Liver (tissue), 9 donors: ENCODE data around the gene IFI27L1. TPM values are rescaled to one million over a fixed set of nuclear protein-coding genes. Genes with fewer than 3 reads are reported as not detected.

Experiments
- DNase-seq: peaks from one replicate; pipeline ENCODE4 v3.0.0-alpha.2; 2017; ENCODE audit warnings: low spot score
- H3K27ac ChIP-seq, 2 donors: one replicate each; pipeline ENCODE4 v1.7.0; 2013; ENCODE audit warnings: inconsistent platforms in 2 of 2, low read length in 2 of 2, control low read depth in 1 of 2, low read depth in 1 of 2, mild to moderate bottlenecking in 1 of 2
- H3K27me3 ChIP-seq, 4 donors: one replicate each; pipeline versions ENCODE4 v1.6.1 to v1.7.0; 2013; ENCODE audit warnings: low read length in 3 of 4, inconsistent platforms in 1 of 4, mild to moderate bottlenecking in 1 of 4, moderate library complexity in 1 of 4; ENCODE audit not compliant: control insufficient read depth in 4 of 4, insufficient read depth in 4 of 4
- H3K36me3 ChIP-seq, 4 donors: one replicate each; pipeline versions ENCODE4 v1.6.1 to v1.7.0; 2013; ENCODE audit warnings: low read length in 3 of 4, mild to moderate bottlenecking in 3 of 4, low read depth in 1 of 4, moderate library complexity in 1 of 4; ENCODE audit not compliant: control insufficient read depth in 4 of 4, insufficient read depth in 3 of 4
- H3K4me1 ChIP-seq, 4 donors: one replicate each; pipeline versions ENCODE4 v1.6.1 to v1.7.0; 2013; ENCODE audit warnings: low read length in 3 of 4, mild to moderate bottlenecking in 3 of 4, moderate library complexity in 1 of 4; ENCODE audit not compliant: control insufficient read depth in 4 of 4, insufficient read depth in 4 of 4
- H3K4me3 ChIP-seq, 3 donors: one replicate each; pipeline versions ENCODE4 v1.6.1 to v1.7.0; 2013; ENCODE audit warnings: low read length in 3 of 3, control low read depth in 1 of 3, low read depth in 1 of 3, mild to moderate bottlenecking in 1 of 3
- H3K9ac ChIP-seq, 2 donors: one replicate each; pipeline ENCODE4 v1.7.0; 2013; ENCODE audit warnings: low read length in 2 of 2, mild to moderate bottlenecking in 2 of 2, moderate library complexity in 2 of 2, control low read depth in 1 of 2, low read depth in 1 of 2
- H3K9me3 ChIP-seq, 4 donors: one replicate each; pipeline versions ENCODE4 v1.6.1 to v1.7.0; 2013; ENCODE audit warnings: low read length in 3 of 4; ENCODE audit not compliant: control insufficient read depth in 4 of 4
- ATF3 ChIP-seq: IDR thresholded peaks from 2 replicates; pipeline ENCODE4 v1.6.1; 2016; ENCODE audit warnings: antibody characterized with exemption
- EGR1 ChIP-seq, 2 donors: IDR thresholded peaks; 2 replicates each; pipeline ENCODE4 v1.6.1; 2016 to 2018; ENCODE audit warnings: antibody characterized with exemption in 2 of 2, low read depth in 2 of 2
- FOXA1 ChIP-seq: IDR thresholded peaks from 2 replicates; pipeline ENCODE4 v1.6.1; 2016; ENCODE audit warnings: antibody characterized with exemption
- FOXA2 ChIP-seq: IDR thresholded peaks from 2 replicates; pipeline ENCODE4 v1.6.1; 2016; ENCODE audit warnings: antibody characterized with exemption
- GABPA ChIP-seq, 2 donors: IDR thresholded peaks in 1 of 2; conservative IDR thresholded peaks in 1 of 2; 2 replicates each; pipeline ENCODE4 v1.6.1; 2016; ENCODE audit warnings: antibody characterized with exemption in 2 of 2, mild to moderate bottlenecking in 1 of 2, moderate library complexity in 1 of 2
- HNF4A ChIP-seq, 2 donors: conservative IDR thresholded peaks; 2 replicates each; pipeline ENCODE4 v1.6.1; 2016; ENCODE audit warnings: antibody characterized with exemption in 2 of 2, mild to moderate bottlenecking in 2 of 2
- HNF4G ChIP-seq: IDR thresholded peaks from 2 replicates; pipeline ENCODE4 v1.6.1; 2016; ENCODE audit warnings: antibody characterized with exemption
- JUND ChIP-seq, 2 donors: IDR thresholded peaks; 2 replicates each; pipeline ENCODE4 v1.6.1; 2016; ENCODE audit warnings: antibody characterized with exemption in 2 of 2
- NR2F2 ChIP-seq: IDR thresholded peaks from 2 replicates; pipeline ENCODE4 v1.6.1; 2016; ENCODE audit warnings: antibody characterized with exemption
- RAD21 ChIP-seq, 2 donors: IDR thresholded peaks; 2 replicates each; pipeline ENCODE4 v1.6.1; 2016; ENCODE audit warnings: antibody characterized with exemption in 2 of 2, mild to moderate bottlenecking in 2 of 2
- RXRA ChIP-seq, 2 donors: IDR thresholded peaks; 2 replicates each; pipeline ENCODE4 v1.6.1; 2017 to 2018; ENCODE audit warnings: antibody characterized with exemption in 2 of 2, mild to moderate bottlenecking in 1 of 2
- SP1 ChIP-seq: IDR thresholded peaks from 2 replicates; pipeline ENCODE4 v1.6.1; 2018; ENCODE audit warnings: antibody characterized with exemption, mild to moderate bottlenecking
- TAF1 ChIP-seq: conservative IDR thresholded peaks from 2 replicates; pipeline ENCODE4 v1.6.1; 2016; ENCODE audit warnings: antibody characterized with exemption, mild to moderate bottlenecking
- YY1 ChIP-seq: IDR thresholded peaks from 2 replicates; pipeline ENCODE4 v1.6.1; 2016; ENCODE audit warnings: antibody characterized with exemption, mild to moderate bottlenecking
- ZBTB33 ChIP-seq: IDR thresholded peaks from 2 replicates; pipeline ENCODE4 v1.6.1; 2016; ENCODE audit warnings: antibody characterized with exemption
- WGBS: extraction: QIAGEN DNeasy Blood & Tissue Kit; methylation state at CpG from one replicate; pipeline ENCODE4 v1.1.7; 2013; 5-methylcytosine and 5-hydroxymethylcytosine counted together
- polyA plus RNA-seq, 2 donors: library from polyadenylated mRNA; stranded (reverse) in 1 of 2; unstranded in 1 of 2; fragments of 200-250 nt in 1 of 2; fragments of >200 nt in 1 of 2; fragmentation: Nextera tagmentation in 1 of 2; extraction: Ambion mirVana in 1 of 2; gene quantifications; one replicate each; pipeline versions ENCODE4 v1.2.1 to v1.2.3, GENCODE V29; 2013 to 2015
- total RNA-seq, 2 donors: library from RNA; depleted of rRNA; stranded (reverse); fragments of >200 nt; gene quantifications; one replicate each; pipeline ENCODE4 v1.2.3, GENCODE V29; 2014
- TF ChIP-seq, protein P1 (sequence below): IDR thresholded peaks from 2 replicates; pipeline ENCODE4 v1.6.1; 2016; ENCODE audit warnings: antibody characterized with exemption
- TF ChIP-seq, protein P2 (sequence below): fragments of 150-350 bp; IDR thresholded peaks from 2 replicates; pipeline ENCODE4 v1.5.1; 2017; ENCODE audit warnings: improper control_type of control experiment, low read depth, low read length; ENCODE audit not compliant: missing input control
- TF ChIP-seq, protein P3 (sequence below): IDR thresholded peaks from 2 replicates; pipeline ENCODE4 v1.6.1; 2016; ENCODE audit warnings: antibody characterized with exemption, mild to moderate bottlenecking
- donor health status: healthy.
- donor health status: healthy.
- donor health status: healthy.
- donor health status: healthy.
- donor health status: healthy.

The IFI27L1 gene
- total and polyA plus RNA-seq, 4 donors = 3.7 to 8.1 (median 5.6) TPM

GRCh38 chr14:94143711-94144110 is 62.6 kb downstream of the IFI27L1 start:
- DNase-seq = no peak
- Histone ChIP-seq H3K36me3 (no peaks in the 10 kb centered on the region), H3K27me3 (no peaks in the 10 kb centered on the region), H3K4me1 (no peaks in the 10 kb centered on the region), H3K9me3 (no peaks in the 10 kb centered on the region), H3K9ac (no peak overlapping the region), H3K4me3 (no peak overlapping the region), H3K27ac (no peak overlapping the region)
- WGBS = 95% methylated on average over 4 of the region's 4 CpGs
- TF ChIP-seq HNF4A (conservative IDR thresholded peaks at IDR 0.05) = no peak
- TF ChIP-seq, protein P1, sequence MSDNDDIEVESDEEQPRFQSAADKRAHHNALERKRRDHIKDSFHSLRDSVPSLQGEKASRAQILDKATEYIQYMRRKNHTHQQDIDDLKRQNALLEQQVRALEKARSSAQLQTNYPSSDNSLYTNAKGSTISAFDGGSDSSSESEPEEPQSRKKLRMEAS = no peak
- no peak for TF ChIP-seq NR2F2
- TF ChIP-seq YY1 = no peak
- no peak for TF ChIP-seq RAD21 (IDR thresholded peaks at IDR 0.05)
- TF ChIP-seq FOXA1 = no peak
- no peak for TF ChIP-seq ZBTB33
- TF ChIP-seq, protein P2, sequence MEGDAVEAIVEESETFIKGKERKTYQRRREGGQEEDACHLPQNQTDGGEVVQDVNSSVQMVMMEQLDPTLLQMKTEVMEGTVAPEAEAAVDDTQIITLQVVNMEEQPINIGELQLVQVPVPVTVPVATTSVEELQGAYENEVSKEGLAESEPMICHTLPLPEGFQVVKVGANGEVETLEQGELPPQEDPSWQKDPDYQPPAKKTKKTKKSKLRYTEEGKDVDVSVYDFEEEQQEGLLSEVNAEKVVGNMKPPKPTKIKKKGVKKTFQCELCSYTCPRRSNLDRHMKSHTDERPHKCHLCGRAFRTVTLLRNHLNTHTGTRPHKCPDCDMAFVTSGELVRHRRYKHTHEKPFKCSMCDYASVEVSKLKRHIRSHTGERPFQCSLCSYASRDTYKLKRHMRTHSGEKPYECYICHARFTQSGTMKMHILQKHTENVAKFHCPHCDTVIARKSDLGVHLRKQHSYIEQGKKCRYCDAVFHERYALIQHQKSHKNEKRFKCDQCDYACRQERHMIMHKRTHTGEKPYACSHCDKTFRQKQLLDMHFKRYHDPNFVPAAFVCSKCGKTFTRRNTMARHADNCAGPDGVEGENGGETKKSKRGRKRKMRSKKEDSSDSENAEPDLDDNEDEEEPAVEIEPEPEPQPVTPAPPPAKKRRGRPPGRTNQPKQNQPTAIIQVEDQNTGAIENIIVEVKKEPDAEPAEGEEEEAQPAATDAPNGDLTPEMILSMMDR = no peak
- no peak for TF ChIP-seq ATF3
- TF ChIP-seq SP1 = no peak
- no peak for TF ChIP-seq GABPA (IDR thresholded peaks at IDR 0.05 in 1 of 2, conservative IDR thresholded peaks at IDR 0.05 in 1 of 2)
- TF ChIP-seq, protein P3, sequence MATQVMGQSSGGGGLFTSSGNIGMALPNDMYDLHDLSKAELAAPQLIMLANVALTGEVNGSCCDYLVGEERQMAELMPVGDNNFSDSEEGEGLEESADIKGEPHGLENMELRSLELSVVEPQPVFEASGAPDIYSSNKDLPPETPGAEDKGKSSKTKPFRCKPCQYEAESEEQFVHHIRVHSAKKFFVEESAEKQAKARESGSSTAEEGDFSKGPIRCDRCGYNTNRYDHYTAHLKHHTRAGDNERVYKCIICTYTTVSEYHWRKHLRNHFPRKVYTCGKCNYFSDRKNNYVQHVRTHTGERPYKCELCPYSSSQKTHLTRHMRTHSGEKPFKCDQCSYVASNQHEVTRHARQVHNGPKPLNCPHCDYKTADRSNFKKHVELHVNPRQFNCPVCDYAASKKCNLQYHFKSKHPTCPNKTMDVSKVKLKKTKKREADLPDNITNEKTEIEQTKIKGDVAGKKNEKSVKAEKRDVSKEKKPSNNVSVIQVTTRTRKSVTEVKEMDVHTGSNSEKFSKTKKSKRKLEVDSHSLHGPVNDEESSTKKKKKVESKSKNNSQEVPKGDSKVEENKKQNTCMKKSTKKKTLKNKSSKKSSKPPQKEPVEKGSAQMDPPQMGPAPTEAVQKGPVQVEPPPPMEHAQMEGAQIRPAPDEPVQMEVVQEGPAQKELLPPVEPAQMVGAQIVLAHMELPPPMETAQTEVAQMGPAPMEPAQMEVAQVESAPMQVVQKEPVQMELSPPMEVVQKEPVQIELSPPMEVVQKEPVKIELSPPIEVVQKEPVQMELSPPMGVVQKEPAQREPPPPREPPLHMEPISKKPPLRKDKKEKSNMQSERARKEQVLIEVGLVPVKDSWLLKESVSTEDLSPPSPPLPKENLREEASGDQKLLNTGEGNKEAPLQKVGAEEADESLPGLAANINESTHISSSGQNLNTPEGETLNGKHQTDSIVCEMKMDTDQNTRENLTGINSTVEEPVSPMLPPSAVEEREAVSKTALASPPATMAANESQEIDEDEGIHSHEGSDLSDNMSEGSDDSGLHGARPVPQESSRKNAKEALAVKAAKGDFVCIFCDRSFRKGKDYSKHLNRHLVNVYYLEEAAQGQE = no peak
- no peak for TF ChIP-seq FOXA2
- no peak for TF ChIP-seq RXRA (IDR thresholded peaks at IDR 0.05)
- TF ChIP-seq HNF4G = no peak
- no peak for TF ChIP-seq EGR1 (IDR thresholded peaks at IDR 0.05; ENCODE audit: low read depth in 2 of 2)
- no peak for TF ChIP-seq JUND (IDR thresholded peaks at IDR 0.05)
- no peak for TF ChIP-seq TAF1

DNA sequence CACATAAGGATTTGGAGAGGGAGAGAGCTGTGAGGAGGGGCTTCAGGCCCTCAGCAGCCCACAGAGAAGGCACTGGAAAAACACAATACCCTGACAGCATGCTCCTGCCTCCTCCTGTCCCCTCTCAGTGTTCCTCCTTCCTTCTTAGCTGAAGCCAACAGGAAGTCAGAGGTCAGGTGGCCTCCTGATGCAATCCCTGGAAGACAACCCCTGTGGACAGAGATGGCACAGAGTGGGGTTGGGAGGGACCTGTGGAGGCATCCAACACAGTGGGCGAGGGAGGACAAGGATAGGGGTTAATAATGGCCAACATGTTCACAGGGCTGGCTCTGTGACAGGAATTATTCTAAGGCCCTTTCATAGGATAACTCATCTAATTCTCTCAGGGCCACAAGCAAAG is 63.7 kb downstream of the IFI27L1 start:
- H3K36me3 ChIP-seq = no peaks in the 10 kb centered on the region
- H3K27me3 ChIP-seq = no peaks in the 10 kb centered on the region
- H3K27ac ChIP-seq = no peak overlapping the region
- no peaks in the 10 kb centered on the region for H3K4me1 ChIP-seq
- no peak for DNase-seq
- WGBS = 84% methylated on average over 1 of the region's 1 CpG
- no peak overlapping the region for H3K4me3 ChIP-seq
- no peaks in the 10 kb centered on the region for H3K9me3 ChIP-seq
- no peak overlapping the region for H3K9ac ChIP-seq
- TF ChIP-seq GABPA (IDR thresholded peaks at IDR 0.05 in 1 of 2, conservative IDR thresholded peaks at IDR 0.05 in 1 of 2) (no peak), HNF4A (conservative IDR thresholded peaks at IDR 0.05) (no peak), JUND (IDR thresholded peaks at IDR 0.05) (no peak), RXRA (IDR thresholded peaks at IDR 0.05) (no peak), RAD21 (IDR thresholded peaks at IDR 0.05) (no peak), ATF3 (no peak), NR2F2 (no peak)
- TF ChIP-seq, protein P2 = no peak
- TF ChIP-seq, protein P3 = no peak
